Activated CD4-positive, alpha-beta T cell treated with anti-CD3 and anti-CD28 coated beads for 48 hours (primary cell): ENCODE results near the gene OR4E2.
"Not testable (repeated sequence)": the region's sequence is repeated elsewhere in the genome, so short reads cannot be mapped to it uniquely, and the experiment has no call there.

Experiments used
- DNase-seq: peaks from one replicate; pipeline ENCODE4 v3.0.0-alpha.2; 2020

Gene OR4E2

DNA sequence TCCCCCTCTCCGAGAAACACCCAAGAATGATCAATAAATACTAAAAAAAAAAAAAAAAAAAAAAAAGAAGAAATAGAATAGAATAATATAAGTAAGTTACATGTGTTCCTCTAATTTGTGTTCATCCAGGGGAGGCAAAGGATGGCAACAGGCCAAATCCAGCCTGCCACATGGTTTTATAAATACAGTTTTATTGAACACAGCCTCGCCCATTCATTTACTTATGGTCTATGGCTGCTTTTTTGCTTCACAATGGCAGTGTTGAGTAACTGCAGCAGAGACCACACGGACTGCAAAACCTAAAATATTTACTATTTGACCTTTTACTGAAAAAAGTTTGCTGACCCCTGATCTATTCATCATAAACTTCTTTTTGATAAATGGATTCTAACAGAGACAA is 44.9 kb downstream of the OR4E2 start:
- DNase-seq, result not testable (repeated sequence)

- no peak for DNase-seq
Observed at GRCh38 chr14:21699551-21699950, 45.9 kb downstream of the OR4E2 start.

- DNase-seq, result no peak
Observed at GRCh38 chr14:21702316-21702715, 48.7 kb downstream of the OR4E2 start.

DNA sequence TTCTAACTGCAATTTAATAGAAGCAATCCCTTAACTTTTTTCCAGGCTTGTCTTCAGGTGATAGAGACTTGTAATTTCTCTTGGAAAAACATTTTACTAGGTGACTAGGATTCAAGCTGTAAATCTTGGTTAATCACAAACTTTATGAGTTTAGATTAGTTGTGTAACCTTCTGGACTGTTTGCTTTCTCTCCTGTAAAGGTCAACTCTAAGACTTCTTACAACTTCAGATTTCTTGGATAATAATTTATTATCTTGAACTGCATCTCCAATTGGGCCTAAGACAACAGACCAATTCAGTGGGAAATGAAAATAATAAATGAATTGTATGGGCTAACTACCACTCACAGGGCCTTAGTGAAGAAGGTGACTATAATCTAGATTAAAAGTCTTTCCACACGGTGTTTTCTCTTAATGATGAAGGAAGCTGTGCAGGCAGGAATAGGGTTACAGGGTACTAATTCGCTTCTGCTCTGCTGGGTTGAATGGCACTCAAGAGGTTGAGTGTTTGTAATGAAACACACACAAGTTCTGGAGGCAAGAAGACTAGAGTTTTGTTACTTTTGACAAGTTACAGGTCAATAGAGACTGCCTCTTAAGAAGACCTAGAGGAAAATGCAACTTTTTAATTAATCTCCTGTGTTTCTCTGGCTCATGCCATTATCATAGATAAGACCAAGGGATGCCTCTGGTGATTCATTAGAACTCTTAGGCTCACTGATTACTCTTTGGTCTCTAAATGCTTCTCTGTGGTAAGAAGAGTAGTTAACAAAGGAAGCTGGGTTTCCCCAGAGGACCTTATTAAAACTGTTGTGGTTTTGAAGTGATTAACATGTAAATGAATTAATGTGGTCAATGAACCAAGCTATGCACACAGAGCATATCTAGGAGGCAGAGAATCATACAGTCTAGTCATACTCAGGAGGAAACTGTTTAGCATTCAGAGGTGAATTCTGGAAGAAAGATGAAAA is 50.0 kb downstream of the OR4E2 start:
- no peak for DNase-seq

DNA sequence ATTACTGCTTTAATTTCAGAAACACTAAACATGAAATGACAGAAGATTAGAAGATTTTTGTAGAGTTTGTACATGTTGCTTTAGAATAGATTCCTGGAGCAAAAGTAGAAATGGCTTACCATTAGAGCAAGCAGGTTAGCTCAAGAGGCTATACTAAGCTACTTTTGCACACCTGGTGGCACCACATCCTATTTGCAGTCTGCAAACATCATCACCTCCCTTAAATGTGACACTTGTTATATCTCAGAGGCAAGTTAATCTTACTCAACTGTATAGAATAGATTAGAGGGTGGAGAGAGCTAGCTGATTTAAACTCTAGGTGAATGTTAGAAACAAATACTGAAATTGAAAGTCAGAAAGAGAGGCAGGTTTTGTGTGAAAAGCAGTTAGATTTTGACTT is 50.7 kb downstream of the OR4E2 start:
- DNase-seq, result no peak

DNA sequence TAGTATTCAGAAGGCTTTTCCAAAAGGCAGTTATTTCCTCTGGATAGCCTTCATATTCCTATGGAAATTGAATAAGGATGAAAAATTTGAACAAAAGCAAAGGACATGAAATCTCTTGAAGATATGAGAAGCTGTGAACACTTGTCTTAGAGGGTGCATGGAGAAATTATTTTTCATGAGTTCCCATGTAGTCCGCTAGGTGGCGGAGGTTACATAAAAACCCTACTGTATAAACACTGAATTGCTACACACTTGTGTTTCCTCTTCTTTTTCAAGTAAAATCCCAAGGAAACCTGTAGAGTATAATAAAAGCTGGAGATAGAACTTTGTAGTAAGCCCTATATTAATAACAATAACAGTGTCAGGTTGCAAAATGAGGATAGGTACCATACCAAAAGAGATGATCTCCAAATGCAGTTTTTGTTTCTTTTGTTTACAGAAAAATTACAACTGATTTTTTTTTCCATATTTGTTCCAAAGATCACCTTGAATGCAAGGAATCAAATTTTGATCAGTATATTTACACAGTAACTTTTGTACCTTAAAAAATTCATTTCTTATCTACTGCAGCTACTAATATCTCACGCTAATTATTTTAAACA is 57.8 kb downstream of the OR4E2 start:
- DNase-seq, result peak; percentile 27

GRCh38 chr14:21712036-21712435 is 58.4 kb downstream of the OR4E2 start:
- no peak for DNase-seq

DNA sequence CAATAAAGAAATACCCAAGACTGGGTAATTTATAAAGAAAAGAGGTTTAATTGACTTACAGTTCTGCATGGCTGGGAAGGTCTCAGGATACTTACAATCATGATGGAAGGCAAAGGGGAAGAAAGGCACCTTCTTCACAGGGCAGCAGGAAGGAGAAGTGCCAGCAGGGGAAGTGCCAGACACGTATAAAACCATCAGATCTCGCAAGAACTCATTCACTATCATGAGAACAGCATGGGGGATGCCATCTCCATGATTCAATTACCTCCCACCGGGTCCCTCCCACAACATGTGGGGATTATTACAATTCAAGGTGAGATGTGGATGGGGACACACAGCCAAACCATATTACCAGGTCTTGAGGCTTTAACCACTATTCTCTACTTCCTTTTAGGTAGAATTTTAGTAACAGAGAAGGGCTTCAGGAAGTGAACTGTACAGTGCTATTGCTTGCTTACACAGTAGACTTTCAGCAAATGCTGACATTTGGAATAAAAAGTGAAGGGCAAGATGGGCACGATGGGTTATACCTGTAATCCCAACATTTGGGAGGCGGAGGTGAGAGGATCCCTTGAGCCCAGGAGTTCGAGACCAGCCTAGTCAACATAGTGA is 60.8 kb downstream of the OR4E2 start:
- no peak for DNase-seq
